ENCODE results near the gene XKR8. TPM values are rescaled to one million over a fixed set of nuclear protein-coding genes. Genes with fewer than 3 reads are reported as not detected.

XKR8 gene, protein sequence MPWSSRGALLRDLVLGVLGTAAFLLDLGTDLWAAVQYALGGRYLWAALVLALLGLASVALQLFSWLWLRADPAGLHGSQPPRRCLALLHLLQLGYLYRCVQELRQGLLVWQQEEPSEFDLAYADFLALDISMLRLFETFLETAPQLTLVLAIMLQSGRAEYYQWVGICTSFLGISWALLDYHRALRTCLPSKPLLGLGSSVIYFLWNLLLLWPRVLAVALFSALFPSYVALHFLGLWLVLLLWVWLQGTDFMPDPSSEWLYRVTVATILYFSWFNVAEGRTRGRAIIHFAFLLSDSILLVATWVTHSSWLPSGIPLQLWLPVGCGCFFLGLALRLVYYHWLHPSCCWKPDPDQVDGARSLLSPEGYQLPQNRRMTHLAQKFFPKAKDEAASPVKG
- 5.3 and 5.9 TPM in 2 replicates for total RNA-seq

GRCh38 chr1:27959792-27960603 lies at the start of gene XKR8:
XKR8 (plus strand) TSS chr1:27959973; CDS start chr1:27960070, 97 bp downstream.

DNA sequence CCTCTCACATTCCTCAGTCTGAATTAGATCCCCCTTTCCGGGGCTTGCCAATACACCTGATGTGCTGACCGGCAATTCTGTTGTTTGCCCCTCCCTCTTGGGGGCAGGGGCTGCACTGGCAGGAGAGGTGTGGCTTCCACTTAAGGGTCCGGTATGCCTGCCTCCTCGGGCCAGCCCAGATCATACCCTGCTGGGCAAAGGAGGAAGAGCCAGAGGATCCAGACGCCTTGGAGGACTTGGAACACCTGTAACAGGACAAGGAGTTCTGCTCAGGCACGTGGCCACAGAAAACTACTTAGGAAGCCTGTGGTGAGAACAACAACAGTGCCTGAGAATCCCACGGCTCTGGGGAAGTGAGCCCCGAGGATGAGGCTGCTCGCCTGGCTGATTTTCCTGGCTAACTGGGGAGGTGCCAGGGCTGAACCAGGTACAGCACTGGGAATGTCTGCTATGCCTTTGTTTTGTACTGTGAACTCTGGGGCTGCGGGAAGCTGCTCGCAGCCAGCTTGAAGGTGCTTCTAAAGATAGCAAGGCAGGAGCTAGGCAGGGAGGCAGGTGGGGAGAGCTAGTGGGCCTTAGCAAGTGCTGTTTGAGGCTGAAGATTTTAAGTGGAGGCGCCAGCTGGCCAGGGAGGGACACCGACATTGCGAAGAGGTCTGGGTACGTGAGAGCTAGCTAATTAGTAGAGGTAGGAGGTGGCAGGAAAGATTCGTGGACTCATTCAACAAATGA lies 24.8 kb upstream of the XKR8 start, which contains the start of gene SMPDL3B:
Gene SMPDL3B (plus strand): TSS at position 183 of the 732 bp plus-strand sequence. CDS start 184 bp downstream, at position 367.

Other genes starting within 250 kb of the XKR8 start
- gene FAM76A, start 234.0 kb upstream of the XKR8 start, total RNA-seq: 11.8 and 12.2 TPM in 2 replicates
- gene STX12, start 186.8 kb upstream of the XKR8 start, total RNA-seq: 82.8 and 83.1 TPM in 2 replicates
- gene PPP1R8, start 129.2 kb upstream of the XKR8 start, total RNA-seq: 38.6 and 46.5 TPM in 2 replicates
- 3.8 and 3.9 TPM in 2 replicates for gene THEMIS2, start 87.4 kb upstream of the XKR8 start, total RNA-seq
- gene RPA2, start 45.4 kb upstream of the XKR8 start, total RNA-seq: 31.5 and 35.6 TPM in 2 replicates
- 0.09 TPM in 1 of 2 replicates, not detected in the other for gene SMPDL3B, start 25.0 kb upstream of the XKR8 start, total RNA-seq
- 11.6 and 17.9 TPM in 2 replicates for gene EYA3, start 128.6 kb downstream of the XKR8 start, total RNA-seq
- gene PTAFR, start 216.7 kb downstream of the XKR8 start, total RNA-seq: 0.05 TPM in 1 of 2 replicates, not detected in the other

All from smooth muscle cell of the umbilical artery (primary cell).